Measurements from ENCODE around the gene PRKCB.

The PRKCB gene

DNA sequence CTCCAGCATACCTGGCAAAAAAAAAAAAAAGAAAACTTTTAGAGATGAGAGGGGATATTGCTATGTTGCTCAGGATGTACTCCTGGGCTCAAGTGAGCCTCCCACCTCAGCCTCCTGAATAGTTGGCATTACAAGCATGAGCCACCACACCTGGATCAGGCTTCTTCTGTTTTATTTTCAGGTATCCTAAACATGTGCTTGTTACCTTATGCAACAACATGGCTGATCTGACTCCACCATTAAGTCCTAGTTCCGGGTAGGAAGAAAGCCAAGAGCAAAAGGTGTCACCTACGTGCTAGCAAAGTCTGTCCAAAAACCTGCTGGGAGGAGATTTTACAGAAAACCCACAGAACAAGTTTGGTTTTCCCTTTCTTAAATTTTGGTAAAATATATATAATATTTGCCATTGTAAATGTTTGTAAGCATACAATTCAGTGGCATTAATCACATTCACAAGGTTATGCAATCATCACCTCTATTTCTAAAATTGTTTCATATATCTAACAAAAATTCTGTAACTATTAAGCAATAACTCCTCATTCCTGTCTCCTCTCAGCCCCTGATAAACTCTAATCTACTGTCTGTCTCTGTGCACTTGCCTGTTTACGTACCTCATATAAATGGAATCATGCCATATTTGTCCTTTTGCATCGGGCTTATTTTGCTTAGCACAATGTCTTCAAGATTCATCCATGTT lies 411.3 kb downstream of the PRKCB start:
- CTCF ChIA-PET, result interaction anchor here (1.5 kb wide), 1 partner anchor 201 kb away, joined by 5 read pairs; no protein-coding TSS in a partner anchor
- no peak for TF ChIP-seq ZNF146 (tag by site-specific recombination; IDR thresholded peaks at IDR 0.05)

DNA sequence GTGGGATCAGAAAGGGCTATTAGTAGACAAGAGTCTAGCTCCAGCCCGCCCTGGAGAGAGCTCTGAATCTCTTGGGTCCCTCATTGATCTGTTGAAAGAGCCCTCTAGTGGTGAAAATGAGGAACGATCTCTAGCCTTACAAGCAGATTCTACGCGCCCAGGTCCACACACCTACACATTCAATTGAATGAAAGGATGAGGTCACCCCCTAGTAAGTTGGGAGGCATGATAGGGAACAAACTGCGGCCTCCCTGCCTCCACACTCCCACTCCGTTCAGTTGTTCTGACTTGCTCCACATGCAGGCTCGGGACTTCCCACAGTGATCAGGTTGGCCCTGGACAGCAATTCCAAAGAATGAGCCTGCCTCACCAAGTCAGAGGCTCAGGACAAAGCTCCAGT lies 417.4 kb downstream of the PRKCB start:
- CTCF ChIA-PET, result interaction anchor here (0.6 to 4.5 kb wide), 35 partner anchors 9 to 1106 kb away, joined by 3 to 72 read pairs (median 3); no protein-coding TSS in a partner anchor
- no peaks in the 10 kb centered on the region; the same call in 1 of the 2 replicates for H3K4me1 ChIP-seq (ENCODE audit: control insufficient read depth, insufficient read depth, low read length)
- POLR2A ChIA-PET, result no interaction called here
- H3K27ac ChIP-seq (ENCODE audit: extremely low read depth, low read depth, low read length), result no peak overlapping the region
- H3K36me3 ChIP-seq (ENCODE audit: control insufficient read depth in 2 of 2, insufficient read depth in 1 of 2, low read length in 2 of 2), result no peaks in the 10 kb centered on the region
- no peak overlapping the region for H3K4me3 ChIP-seq (ENCODE audit: low read depth, low read length)
- H3K9me3 ChIP-seq (ENCODE audit: control insufficient read depth, insufficient read depth, low read depth, low read length), result no peaks in the 10 kb centered on the region
- TF ChIP-seq ZNF2 (tag by site-specific recombination; IDR thresholded peaks at IDR 0.05) (peak; percentile 95), EGR2 (tag by site-specific recombination; IDR thresholded peaks at IDR 0.05; ENCODE audit: low read depth) (peak; percentile 89), ZNF654 (tag by site-specific recombination; IDR thresholded peaks at IDR 0.05; ENCODE audit: low read depth) (peak; percentile 44), ZFHX2 (tag by site-specific recombination; conservative IDR thresholded peaks at IDR 0.05) (peak; percentile 88), KLF1 (tag by site-specific recombination; IDR thresholded peaks at IDR 0.05) (no peak), ZNF660 (tag by site-specific recombination; IDR thresholded peaks at IDR 0.05) (peak; percentile 60)

More for the DNA sequence above, 411.3 kb downstream of the PRKCB start:
- H3K9me3 ChIP-seq (ENCODE audit: control insufficient read depth, insufficient read depth, low read depth, low read length), result no peaks in the 10 kb centered on the region
- H3K4me3 ChIP-seq (ENCODE audit: low read depth, low read length), result no peak overlapping the region
- no peaks in the 10 kb centered on the region for H3K4me1 ChIP-seq (ENCODE audit: control insufficient read depth, insufficient read depth, low read length)
- POLR2A ChIA-PET, result no interaction called here
- no peaks in the 10 kb centered on the region for H3K36me3 ChIP-seq (ENCODE audit: control insufficient read depth in 2 of 2, insufficient read depth in 1 of 2, low read length in 2 of 2)
- H3K27ac ChIP-seq (ENCODE audit: extremely low read depth, low read depth, low read length), result no peak overlapping the region

DNA sequence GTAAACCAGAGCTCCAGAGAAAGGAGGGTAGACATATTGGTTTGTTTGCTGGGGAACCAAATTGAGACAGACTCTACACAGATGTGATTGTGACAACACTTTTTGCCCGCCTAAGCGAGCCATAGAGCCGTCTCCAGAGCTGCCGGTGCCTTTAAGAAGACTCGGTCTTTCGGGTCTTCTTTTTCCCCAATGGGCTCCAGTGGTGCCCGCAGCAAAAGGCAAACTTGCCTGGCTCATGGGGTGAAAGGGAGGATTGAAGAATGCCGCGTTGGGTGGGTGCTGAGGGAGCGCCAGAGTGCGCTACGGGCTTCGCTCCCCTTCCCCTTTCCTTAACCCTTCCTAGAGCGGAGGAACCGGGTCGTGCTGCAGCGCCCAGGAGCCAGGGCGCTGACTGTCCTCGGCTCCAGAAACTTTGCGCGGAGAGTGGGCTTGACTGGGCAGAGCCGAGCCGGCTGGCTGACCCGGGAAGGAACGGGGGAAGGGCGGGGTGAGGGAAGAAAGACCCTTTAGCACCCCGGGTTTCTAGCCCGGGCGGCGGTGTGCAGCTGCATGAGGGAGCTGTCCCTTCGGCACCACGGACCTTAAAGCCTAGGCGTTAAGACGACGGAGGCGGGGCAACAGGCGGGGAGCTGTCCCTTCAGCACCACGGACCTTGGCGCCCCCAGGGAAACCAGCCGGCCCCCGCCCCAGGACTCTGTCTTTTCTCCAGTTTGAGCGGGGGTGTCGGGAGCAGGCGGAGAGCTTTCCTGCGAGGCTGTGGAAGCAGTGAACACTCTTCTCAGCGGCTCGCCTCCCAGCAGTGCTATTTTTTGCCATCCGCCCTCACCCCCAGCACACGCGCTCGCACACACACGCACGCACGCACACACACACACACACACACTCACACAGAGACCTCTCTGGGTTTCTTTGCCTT lies 419.9 kb downstream of the PRKCB start, which contains the start of gene CACNG3:
Gene CACNG3 (plus strand): TSS at position 880 of the 916 bp plus-strand sequence. CDS start 420 bp downstream, outside the sequence.
- CTCF ChIA-PET, result interaction anchor here (0.6 to 4.5 kb wide), 9 partner anchors 11 to 248 kb away, joined by 3 to 72 read pairs (median 5); no protein-coding TSS in a partner anchor
- no peaks in the 10 kb centered on the region; the same call in 1 of the 2 replicates for H3K4me1 ChIP-seq (ENCODE audit: control insufficient read depth, insufficient read depth, low read length)
- no peaks in the 10 kb centered on the region for H3K9me3 ChIP-seq (ENCODE audit: control insufficient read depth, insufficient read depth, low read depth, low read length)
- POLR2A ChIA-PET, result no interaction called here
- no peak within 1 kb of the TSS for H3K4me3 ChIP-seq (ENCODE audit: low read depth, low read length)
- H3K27ac ChIP-seq (ENCODE audit: extremely low read depth, low read depth, low read length), result no peak within 1 kb of the TSS
- no peaks in the 10 kb centered on the region for H3K36me3 ChIP-seq (ENCODE audit: control insufficient read depth in 2 of 2, insufficient read depth in 1 of 2, low read length in 2 of 2)
- TF ChIP-seq ZFP41 (tag by site-specific recombination; IDR thresholded peaks at IDR 0.05; ENCODE audit: borderline replicate concordance) (no peak), ZNF707 (tag by site-specific recombination; IDR thresholded peaks at IDR 0.05) (no peak), HOXD13 (CRISPR knock-in tag; IDR thresholded peaks at IDR 0.05; ENCODE audit: borderline replicate concordance) (0 out of 2 replicates have a peak, but pooled peaks have one; percentile 56), ZNF133 (tag by site-specific recombination; IDR thresholded peaks at IDR 0.05) (no peak), ZBTB20 (tag by site-specific recombination; IDR thresholded peaks at IDR 0.05) (peak; percentile 72), GLIS2 (tag by site-specific recombination; IDR thresholded peaks at IDR 0.05) (0 out of 2 replicates have a peak, but pooled peaks have one; percentile 35), ZNF501 (tag by site-specific recombination; IDR thresholded peaks at IDR 0.05) (no peak), SCRT1 (tag by site-specific recombination; IDR thresholded peaks at IDR 0.05; ENCODE audit: borderline replicate concordance) (peak; percentile 73; the same call in 1 of the 2 replicates), ZFHX2 (tag by site-specific recombination; conservative IDR thresholded peaks at IDR 0.05) (peak; percentile 81)
- TF ChIP-seq, protein P1, sequence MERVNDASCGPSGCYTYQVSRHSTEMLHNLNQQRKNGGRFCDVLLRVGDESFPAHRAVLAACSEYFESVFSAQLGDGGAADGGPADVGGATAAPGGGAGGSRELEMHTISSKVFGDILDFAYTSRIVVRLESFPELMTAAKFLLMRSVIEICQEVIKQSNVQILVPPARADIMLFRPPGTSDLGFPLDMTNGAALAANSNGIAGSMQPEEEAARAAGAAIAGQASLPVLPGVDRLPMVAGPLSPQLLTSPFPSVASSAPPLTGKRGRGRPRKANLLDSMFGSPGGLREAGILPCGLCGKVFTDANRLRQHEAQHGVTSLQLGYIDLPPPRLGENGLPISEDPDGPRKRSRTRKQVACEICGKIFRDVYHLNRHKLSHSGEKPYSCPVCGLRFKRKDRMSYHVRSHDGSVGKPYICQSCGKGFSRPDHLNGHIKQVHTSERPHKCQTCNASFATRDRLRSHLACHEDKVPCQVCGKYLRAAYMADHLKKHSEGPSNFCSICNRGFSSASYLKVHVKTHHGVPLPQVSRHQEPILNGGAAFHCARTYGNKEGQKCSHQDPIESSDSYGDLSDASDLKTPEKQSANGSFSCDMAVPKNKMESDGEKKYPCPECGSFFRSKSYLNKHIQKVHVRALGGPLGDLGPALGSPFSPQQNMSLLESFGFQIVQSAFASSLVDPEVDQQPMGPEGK (tag by site-specific recombination; IDR thresholded peaks at IDR 0.05), result peak; percentile 56
- TF ChIP-seq, protein P2, sequence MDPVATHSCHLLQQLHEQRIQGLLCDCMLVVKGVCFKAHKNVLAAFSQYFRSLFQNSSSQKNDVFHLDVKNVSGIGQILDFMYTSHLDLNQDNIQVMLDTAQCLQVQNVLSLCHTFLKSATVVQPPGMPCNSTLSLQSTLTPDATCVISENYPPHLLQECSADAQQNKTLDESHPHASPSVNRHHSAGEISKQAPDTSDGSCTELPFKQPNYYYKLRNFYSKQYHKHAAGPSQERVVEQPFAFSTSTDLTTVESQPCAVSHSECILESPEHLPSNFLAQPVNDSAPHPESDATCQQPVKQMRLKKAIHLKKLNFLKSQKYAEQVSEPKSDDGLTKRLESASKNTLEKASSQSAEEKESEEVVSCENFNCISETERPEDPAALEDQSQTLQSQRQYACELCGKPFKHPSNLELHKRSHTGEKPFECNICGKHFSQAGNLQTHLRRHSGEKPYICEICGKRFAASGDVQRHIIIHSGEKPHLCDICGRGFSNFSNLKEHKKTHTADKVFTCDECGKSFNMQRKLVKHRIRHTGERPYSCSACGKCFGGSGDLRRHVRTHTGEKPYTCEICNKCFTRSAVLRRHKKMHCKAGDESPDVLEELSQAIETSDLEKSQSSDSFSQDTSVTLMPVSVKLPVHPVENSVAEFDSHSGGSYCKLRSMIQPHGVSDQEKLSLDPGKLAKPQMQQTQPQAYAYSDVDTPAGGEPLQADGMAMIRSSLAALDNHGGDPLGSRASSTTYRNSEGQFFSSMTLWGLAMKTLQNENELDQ (tag by site-specific recombination; IDR thresholded peaks at IDR 0.05; ENCODE audit: low read depth), result no peak
- TF ChIP-seq, protein P3, sequence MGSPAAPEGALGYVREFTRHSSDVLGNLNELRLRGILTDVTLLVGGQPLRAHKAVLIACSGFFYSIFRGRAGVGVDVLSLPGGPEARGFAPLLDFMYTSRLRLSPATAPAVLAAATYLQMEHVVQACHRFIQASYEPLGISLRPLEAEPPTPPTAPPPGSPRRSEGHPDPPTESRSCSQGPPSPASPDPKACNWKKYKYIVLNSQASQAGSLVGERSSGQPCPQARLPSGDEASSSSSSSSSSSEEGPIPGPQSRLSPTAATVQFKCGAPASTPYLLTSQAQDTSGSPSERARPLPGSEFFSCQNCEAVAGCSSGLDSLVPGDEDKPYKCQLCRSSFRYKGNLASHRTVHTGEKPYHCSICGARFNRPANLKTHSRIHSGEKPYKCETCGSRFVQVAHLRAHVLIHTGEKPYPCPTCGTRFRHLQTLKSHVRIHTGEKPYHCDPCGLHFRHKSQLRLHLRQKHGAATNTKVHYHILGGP (tag by site-specific recombination; IDR thresholded peaks at IDR 0.05), result no peak
- TF ChIP-seq, protein P4, sequence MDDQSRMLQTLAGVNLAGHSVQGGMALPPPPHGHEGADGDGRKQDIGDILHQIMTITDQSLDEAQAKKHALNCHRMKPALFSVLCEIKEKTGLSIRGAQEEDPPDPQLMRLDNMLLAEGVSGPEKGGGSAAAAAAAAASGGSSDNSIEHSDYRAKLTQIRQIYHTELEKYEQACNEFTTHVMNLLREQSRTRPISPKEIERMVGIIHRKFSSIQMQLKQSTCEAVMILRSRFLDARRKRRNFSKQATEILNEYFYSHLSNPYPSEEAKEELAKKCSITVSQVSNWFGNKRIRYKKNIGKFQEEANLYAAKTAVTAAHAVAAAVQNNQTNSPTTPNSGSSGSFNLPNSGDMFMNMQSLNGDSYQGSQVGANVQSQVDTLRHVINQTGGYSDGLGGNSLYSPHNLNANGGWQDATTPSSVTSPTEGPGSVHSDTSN (CRISPR knock-in tag; IDR thresholded peaks at IDR 0.05), result 0 out of 2 replicates have a peak, but pooled peaks have one; percentile 62
- TF ChIP-seq, protein P5, sequence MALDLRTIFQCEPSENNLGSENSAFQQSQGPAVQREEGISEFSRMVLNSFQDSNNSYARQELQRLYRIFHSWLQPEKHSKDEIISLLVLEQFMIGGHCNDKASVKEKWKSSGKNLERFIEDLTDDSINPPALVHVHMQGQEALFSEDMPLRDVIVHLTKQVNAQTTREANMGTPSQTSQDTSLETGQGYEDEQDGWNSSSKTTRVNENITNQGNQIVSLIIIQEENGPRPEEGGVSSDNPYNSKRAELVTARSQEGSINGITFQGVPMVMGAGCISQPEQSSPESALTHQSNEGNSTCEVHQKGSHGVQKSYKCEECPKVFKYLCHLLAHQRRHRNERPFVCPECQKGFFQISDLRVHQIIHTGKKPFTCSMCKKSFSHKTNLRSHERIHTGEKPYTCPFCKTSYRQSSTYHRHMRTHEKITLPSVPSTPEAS (tag by site-specific recombination; IDR thresholded peaks at IDR 0.05), result peak; percentile 89

Data from HEK293 (cell line).